Body of pancreas (tissue), 4 donors: Measurements from ENCODE around the gene PLAU.

ENCODE experiments used
- POLR2A ChIP-seq, 3 donors: fragments of 450-650 bp; IDR thresholded peaks; one replicate each; pipeline ENCODE4 v1.6.1; 2016; ENCODE audit warnings: antibody characterized with exemption in 3 of 3, mild to moderate bottlenecking in 2 of 3
- TF ChIP-seq, protein P1 (sequence below), 7 experiments: fragments of 450-650 bp in 4 of 7; fragments of 200-600 bp in 3 of 7; sonication (generic) in 3 of 7; IDR thresholded peaks; one replicate each; pipeline ENCODE4 v1.5.1; 2016 to 2019; ENCODE audit warnings: antibody characterized with exemption in 7 of 7

DNA sequence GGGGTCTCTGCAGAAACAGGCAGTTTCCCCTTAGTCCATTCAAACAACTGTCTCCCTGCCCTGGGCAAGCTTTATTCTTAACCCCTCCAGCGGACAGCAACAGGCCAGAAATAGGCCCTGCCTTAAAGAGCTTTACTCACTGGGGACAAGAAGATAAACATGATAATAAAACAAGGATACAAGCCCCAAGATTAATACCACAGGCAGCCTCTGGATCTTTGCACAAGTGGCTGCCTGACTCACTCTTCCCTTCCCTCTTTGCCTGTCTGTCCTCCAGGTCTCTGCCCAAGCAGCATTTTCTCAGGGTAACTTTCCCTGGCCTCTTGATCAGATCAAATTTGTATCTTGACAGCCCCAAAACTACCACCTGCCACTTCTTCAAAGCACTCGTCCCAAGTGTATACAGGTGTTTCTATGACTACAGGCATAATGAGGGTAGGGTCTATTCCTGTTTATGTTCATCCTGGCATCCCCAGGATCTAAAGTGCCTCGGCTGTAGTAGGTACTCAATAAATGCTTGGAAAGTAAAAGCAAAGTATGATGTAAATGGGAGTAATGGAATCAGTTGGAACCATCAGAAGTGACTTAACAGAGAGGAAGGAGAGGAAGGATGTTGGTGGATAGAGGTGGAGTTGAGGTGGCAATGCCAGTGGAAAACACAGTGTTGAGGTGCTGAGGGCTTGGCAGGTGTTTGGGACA is 29.6 kb upstream of the PLAU start:
- TF ChIP-seq, protein P1, sequence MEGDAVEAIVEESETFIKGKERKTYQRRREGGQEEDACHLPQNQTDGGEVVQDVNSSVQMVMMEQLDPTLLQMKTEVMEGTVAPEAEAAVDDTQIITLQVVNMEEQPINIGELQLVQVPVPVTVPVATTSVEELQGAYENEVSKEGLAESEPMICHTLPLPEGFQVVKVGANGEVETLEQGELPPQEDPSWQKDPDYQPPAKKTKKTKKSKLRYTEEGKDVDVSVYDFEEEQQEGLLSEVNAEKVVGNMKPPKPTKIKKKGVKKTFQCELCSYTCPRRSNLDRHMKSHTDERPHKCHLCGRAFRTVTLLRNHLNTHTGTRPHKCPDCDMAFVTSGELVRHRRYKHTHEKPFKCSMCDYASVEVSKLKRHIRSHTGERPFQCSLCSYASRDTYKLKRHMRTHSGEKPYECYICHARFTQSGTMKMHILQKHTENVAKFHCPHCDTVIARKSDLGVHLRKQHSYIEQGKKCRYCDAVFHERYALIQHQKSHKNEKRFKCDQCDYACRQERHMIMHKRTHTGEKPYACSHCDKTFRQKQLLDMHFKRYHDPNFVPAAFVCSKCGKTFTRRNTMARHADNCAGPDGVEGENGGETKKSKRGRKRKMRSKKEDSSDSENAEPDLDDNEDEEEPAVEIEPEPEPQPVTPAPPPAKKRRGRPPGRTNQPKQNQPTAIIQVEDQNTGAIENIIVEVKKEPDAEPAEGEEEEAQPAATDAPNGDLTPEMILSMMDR (IDR thresholded peaks at IDR 0.05) = no peak
- no peak for TF ChIP-seq POLR2A (IDR thresholded peaks at IDR 0.05)
